Fibroblast of pulmonary artery (primary cell): ENCODE measurements around the gene DERL2.

Experiments
- DNase-seq: peaks from one replicate; pipeline ENCODE4 v3.0.0-alpha.2; 2010; ENCODE audit warnings: low read depth
- H3K4me3 ChIP-seq: replicated peaks from 2 replicates; pipeline ENCODE4 v1.5.1; 2011; ENCODE audit warnings: low read depth, mild to moderate bottlenecking, control low read depth, low read length, moderate library complexity
- CTCF ChIP-seq: IDR thresholded peaks from 2 replicates; pipeline ENCODE4 v1.5.1; 2011; ENCODE audit warnings: mild to moderate bottlenecking, control low read depth, low read length, inconsistent platforms; ENCODE audit errors: missing control alignments

The DERL2 gene

DNA sequence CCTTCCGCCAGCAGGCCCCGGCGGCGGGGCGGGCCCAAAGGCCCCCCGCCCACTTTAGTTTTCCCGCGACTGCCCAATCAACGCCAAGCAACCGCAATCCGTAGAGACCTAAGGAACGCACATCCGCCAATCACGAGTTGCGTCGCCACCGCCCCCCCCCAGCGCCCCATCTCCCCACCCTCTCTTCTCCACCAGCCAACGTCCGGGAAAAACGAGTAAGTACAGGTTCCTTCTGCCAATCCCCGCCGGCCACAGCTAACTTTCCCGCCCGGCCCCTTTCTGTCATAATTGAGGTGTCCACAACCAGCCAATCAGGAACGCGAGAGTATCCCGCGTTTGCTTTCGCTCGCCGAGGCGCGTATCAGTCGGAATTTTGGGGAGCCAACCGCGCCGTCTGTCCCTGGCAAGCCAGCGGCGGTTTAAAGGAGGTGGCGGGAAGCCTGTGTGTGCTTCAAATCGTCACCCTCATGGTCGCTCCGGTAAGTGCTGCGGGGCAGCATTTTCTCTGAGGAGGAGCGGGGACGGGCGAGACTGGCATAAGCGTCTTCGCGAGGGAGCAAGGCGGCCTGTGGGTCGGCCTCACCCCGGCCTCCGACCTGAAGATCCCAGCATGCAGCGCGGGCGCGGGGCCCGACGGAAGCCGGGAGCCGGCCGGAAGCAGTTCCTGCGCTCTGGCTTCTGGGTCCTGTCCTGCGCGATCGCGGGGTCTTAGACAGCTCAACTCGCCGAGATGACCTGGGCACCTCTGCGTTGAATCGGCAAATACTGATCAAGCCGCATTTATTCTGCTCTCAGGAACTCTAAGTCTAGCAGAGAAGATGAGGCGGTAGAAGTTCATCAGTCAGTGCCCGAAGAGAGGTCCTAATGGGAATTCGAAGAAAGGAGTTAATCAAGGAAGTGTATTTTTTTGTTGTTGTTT is 487 bp upstream of the DERL2 start, which contains the start of gene MIS12:
Gene MIS12, plus strand, starts transcription at position 361 of the 919 bp plus-strand sequence. CDS start 2,297 bp downstream, outside the sequence.
- DNase-seq: peak; percentile 99
- TF ChIP-seq CTCF: no peak
- H3K4me3 ChIP-seq: peak within 1 kb of the TSS; percentile 96

DNA sequence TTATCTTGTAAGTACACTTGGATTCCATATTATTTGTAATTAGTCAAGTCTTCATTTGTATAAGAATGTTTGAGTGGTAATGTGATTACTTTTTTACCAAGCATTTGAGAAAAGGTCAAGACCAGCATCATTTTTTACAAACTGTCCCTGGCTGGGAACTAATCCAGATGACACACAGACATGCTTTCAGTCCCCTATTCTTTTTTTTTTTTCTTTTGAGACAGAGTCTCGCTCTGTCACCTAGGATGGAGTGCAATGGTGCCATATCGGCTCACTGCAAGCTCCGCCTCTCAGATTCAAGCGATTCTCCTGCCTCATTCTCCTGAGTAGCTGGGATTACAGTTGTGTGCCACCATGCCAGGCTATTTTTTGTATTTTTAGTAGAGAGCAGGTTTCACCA is 4.5 kb downstream of the DERL2 start:
- no peak overlapping the region for H3K4me3 ChIP-seq
- DNase-seq: no peak
- no peak for TF ChIP-seq CTCF

DNA sequence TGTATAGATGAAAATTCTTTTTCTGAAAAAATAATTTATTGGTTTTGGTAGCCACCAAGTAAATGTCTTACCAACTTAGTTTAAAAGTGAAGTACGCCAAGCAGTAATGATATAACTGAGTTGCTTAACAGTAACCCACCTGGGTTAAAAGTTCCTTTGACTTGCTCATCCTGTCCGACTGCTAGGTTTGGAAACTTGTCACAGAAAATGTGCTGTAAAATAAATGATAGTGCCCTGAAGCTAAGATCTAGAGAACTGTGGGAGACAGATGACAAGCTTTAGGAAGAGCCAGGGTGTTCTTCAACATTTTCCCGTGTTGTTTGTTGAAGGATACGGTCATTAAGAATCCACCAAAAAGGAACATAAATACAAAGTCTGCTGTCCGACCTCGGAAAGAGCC is 5.0 kb downstream of the DERL2 start:
- H3K4me3 ChIP-seq: no peak overlapping the region
- no peak for DNase-seq
- TF ChIP-seq CTCF: no peak

DNA sequence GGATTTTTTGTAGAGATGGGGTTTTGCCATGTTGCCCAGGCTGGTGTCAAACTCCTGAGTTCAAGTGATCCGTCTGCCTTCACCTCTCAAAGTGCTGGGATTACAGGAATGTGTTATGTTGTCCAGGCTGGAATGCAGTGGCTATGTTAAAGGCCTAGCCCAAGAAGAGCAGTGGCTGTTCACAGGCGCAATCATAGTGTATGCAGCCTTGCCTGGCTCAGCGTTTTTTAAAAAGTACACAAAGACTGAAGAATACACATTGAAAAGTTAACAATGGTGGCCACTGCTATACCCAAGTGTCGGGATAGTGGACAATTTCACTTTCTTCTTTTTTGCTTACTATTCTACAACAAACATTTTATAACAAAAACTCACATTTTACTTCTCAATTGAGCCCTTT is 7.0 kb downstream of the DERL2 start:
- no peak for TF ChIP-seq CTCF
- DNase-seq: no peak
- H3K4me3 ChIP-seq: no peak overlapping the region

- TF ChIP-seq CTCF: no peak
- no peak overlapping the region for H3K4me3 ChIP-seq
- DNase-seq: no peak
Measured at GRCh38 chr17:5473906-5474305, 12.1 kb downstream of the DERL2 start.

GRCh38 chr17:5472511-5472910 is 13.5 kb downstream of the DERL2 start:
- DNase-seq: no peak
- H3K4me3 ChIP-seq: no peak overlapping the region
- TF ChIP-seq CTCF: no peak
